B cell (primary cell): Measurements from ENCODE around the gene CKS2. TPM values are rescaled to one million over a fixed set of nuclear protein-coding genes. Genes with fewer than 3 reads are reported as not detected.
"Not testable (repeated sequence)": the region's sequence is repeated elsewhere in the genome, so short reads cannot be mapped to it uniquely, and the experiment has no call there.

Source experiments
- ATAC-seq: fragments of 200-7000 bp; cut with Tn5 transposase; one replicate; pipeline ENCODE4 v1.10.0; 2021; ENCODE audit warnings: low read depth, mild to moderate bottlenecking, moderate number of reproducible peaks, moderate library complexity
- CTCF ChIA-PET: fragments of 350-600 bp; sonication (Branson Sonifier 250); formaldehyde crosslinking; loops from one replicate; lab custom pipeline; 2021; ENCODE audit warnings: antibody characterized with exemption, inconsistent platforms; lab: Charles Lee
- POLR2A ChIA-PET: fragments of 350-600 bp; sonication (Branson Sonifier 250); formaldehyde crosslinking; loops from one replicate; lab custom pipeline; 2021; ENCODE audit warnings: antibody characterized with exemption; lab: Charles Lee
- DNase-seq: peaks from one replicate; pipeline ENCODE4 v3.0.0; 2013
- H2AFZ ChIP-seq: 2 replicates; pipeline ENCODE4 v1.6.1; 2012; ENCODE audit warnings: mild to moderate bottlenecking, low read depth, low read length; ENCODE audit not compliant: insufficient read depth, poor library complexity, severe bottlenecking
- H3K27ac ChIP-seq, 2 donors: 1 replicate in 1 of 2; 2 replicates in 1 of 2; pipeline ENCODE4 v1.5.1; 2012 to 2013; ENCODE audit warnings: low read length in 2 of 2, mild to moderate bottlenecking in 2 of 2, moderate library complexity in 1 of 2
- H3K27me3 ChIP-seq, 4 experiments: fragments of 200-600 bp in 1 of 4; sonication (generic) in 1 of 4; replicated peaks in 1 of 4; 1 replicate in 2 of 4; 2 replicates in 2 of 4; pipeline versions ENCODE4 v1.6.1 to v1.7.0; 2013 to 2016; ENCODE audit warnings: low read length in 3 of 4, mild to moderate bottlenecking in 2 of 4, mixed read lengths in 1 of 4, moderate library complexity in 1 of 4; ENCODE audit not compliant: insufficient read depth in 4 of 4, control insufficient read depth in 3 of 4; ENCODE audit errors: control extremely low read depth in 1 of 4
- H3K36me3 ChIP-seq, 2 experiments: replicated peaks in 1 of 2; 1 replicate in 1 of 2; 2 replicates in 1 of 2; pipeline versions ENCODE4 v1.6.1 to v1.7.1; 2013; ENCODE audit warnings: low read length in 1 of 2; ENCODE audit not compliant: insufficient read depth in 2 of 2, control insufficient read depth in 1 of 2; ENCODE audit errors: control extremely low read depth in 1 of 2, extremely low read depth in 1 of 2
- H3K4me1 ChIP-seq, 2 donors: fragments of 200-600 bp in 1 of 2; sonication (generic) in 1 of 2; 1 replicate in 1 of 2; 2 replicates in 1 of 2; pipeline versions ENCODE4 v1.5.1 to v1.6.1; 2013 to 2017; ENCODE audit warnings: low read length in 2 of 2; ENCODE audit not compliant: control insufficient read depth in 2 of 2, insufficient read depth in 2 of 2
- H3K4me2 ChIP-seq: replicated peaks from 2 replicates; pipeline ENCODE3; 2012; ENCODE audit warnings: mild to moderate bottlenecking, low read depth, low read length; ENCODE audit not compliant: poor library complexity, severe bottlenecking
- H3K4me3 ChIP-seq, 5 experiments: fragments of 200-600 bp in 1 of 5; sonication (generic) in 1 of 5; 1 replicate in 3 of 5; 2 replicates in 2 of 5; pipeline versions ENCODE4 v1.5.1 to v1.7.0; 2011 to 2016; ENCODE audit warnings: low read length in 4 of 5, mild to moderate bottlenecking in 4 of 5, low read depth in 2 of 5, control low read depth in 1 of 5, moderate library complexity in 1 of 5; ENCODE audit not compliant: insufficient read depth in 1 of 5; ENCODE audit errors: control extremely low read depth in 1 of 5, extremely low read depth in 1 of 5
- H3K79me2 ChIP-seq: fragments of 200-600 bp; sonication (generic); one replicate; pipeline ENCODE4 v1.6.0; 2016; ENCODE audit warnings: low read length; ENCODE audit not compliant: control insufficient read depth, insufficient read depth
- H3K9ac ChIP-seq: fragments of 200-600 bp; sonication (generic); 2 replicates; pipeline ENCODE4 v1.6.1; 2017; ENCODE audit warnings: mild to moderate bottlenecking, low read length, moderate library complexity
- H3K9me3 ChIP-seq, 3 donors: one replicate each; pipeline versions ENCODE4 v1.6.1 to v1.7.1; 2013; ENCODE audit warnings: low read length in 2 of 3; ENCODE audit not compliant: control insufficient read depth in 2 of 3, insufficient read depth in 1 of 3; ENCODE audit errors: control extremely low read depth in 1 of 3
- H4K20me1 ChIP-seq: 2 replicates; pipeline ENCODE4 v1.6.0; 2012; ENCODE audit warnings: mild to moderate bottlenecking, low read length; ENCODE audit not compliant: insufficient read depth, control insufficient read depth, poor library complexity, severe bottlenecking
- H3K27ac Mint-ChIP-seq: one replicate; pipeline ENCODE4 v1.8.0; 2021; ENCODE audit warnings: mixed read lengths
- H3K27me3 Mint-ChIP-seq: one replicate; pipeline ENCODE4 v1.8.0; 2021; ENCODE audit warnings: mixed read lengths
- H3K4me1 Mint-ChIP-seq: one replicate; pipeline ENCODE4 v1.8.0; 2021; ENCODE audit warnings: mixed read lengths
- H3K4me3 Mint-ChIP-seq: one replicate; pipeline ENCODE4 v1.8.0; 2021; ENCODE audit warnings: mixed read lengths
- H3K9me3 Mint-ChIP-seq: one replicate; pipeline ENCODE4 v1.8.0; 2022; ENCODE audit warnings: mixed read lengths; ENCODE audit not compliant: insufficient read depth
- CTCF ChIP-seq: fragments of 200-600 bp; IDR thresholded peaks from one replicate; pipeline ENCODE4 v1.8.0; 2022; ENCODE audit warnings: antibody characterized with exemption, mild to moderate bottlenecking
- EZH2 ChIP-seq: IDR thresholded peaks from 2 replicates; pipeline ENCODE4 v1.6.1; 2012; ENCODE audit warnings: borderline replicate concordance, low read depth, mild to moderate bottlenecking, moderate library complexity, low read length; ENCODE audit not compliant: insufficient read depth, poor library complexity, severe bottlenecking
- WGBS: methylation state at CpG from one replicate; pipeline ENCODE4 v1.1.5; 2013; ENCODE audit warnings: missing lambda C conversion rate; ENCODE audit not compliant: insufficient coverage; 5-methylcytosine and 5-hydroxymethylcytosine counted together
- intact Hi-C: fragments of 100-400 bp; cut with micrococcal nuclease; formaldehyde crosslinking; loops from one replicate; pipeline ENCODE4 v1.10.0; 2022
- polyA plus RNA-seq: library from polyadenylated mRNA; depleted of rRNA; stranded (reverse); fragments of >200 nt; gene quantifications from 2 replicates; pipeline ENCODE4 v1.2.3, GENCODE V29; 2012
- total RNA-seq, 2 donors: library from RNA; stranded (reverse); fragments of 120-200 nt in 1 of 2; gene quantifications; 1 replicate in 1 of 2; 2 replicates in 1 of 2; pipeline versions ENCODE4 v1.2.3 to v1.2.4, GENCODE V29; 2013 to 2022

Gene CKS2
- total and polyA plus RNA-seq, 2 donors (not counting 1 experiment from before 2014, with no cell fraction given), result 11.5 to 64.4 TPM

GRCh38 chr9:89295400-89295799, 15.6 kb upstream of the CKS2 start:
- TF ChIP-seq EZH2, result no peak
- no peak for TF ChIP-seq CTCF
- POLR2A ChIA-PET, result no interaction called here
- CTCF ChIA-PET, result no interaction called here
- Histone ChIP-seq H3K79me2 (no peaks in the 10 kb centered on the region), H2AFZ (no peak overlapping the region), H3K9ac (no peak overlapping the region), H3K27ac (no peak overlapping the region), H3K4me3 (no peak overlapping the region), H4K20me1 (no peaks in the 10 kb centered on the region), H3K4me1 (no peaks in the 10 kb centered on the region), H3K27me3 (no peaks in the 10 kb centered on the region), H3K9me3 (peaks cover 0 to 5% (median 3%) of the 10 kb centered on the region in 3 donors), H3K4me2 (no peak overlapping the region), H3K36me3 (no peaks in the 10 kb centered on the region)
- intact Hi-C loops, result no loop called here
- Mint-ChIP-seq H3K4me1 (no peaks in the 10 kb centered on the region), H3K27ac (no peak overlapping the region), H3K9me3 (no peaks in the 10 kb centered on the region), H3K4me3 (no peak overlapping the region), H3K27me3 (peaks cover 4% of the 10 kb centered on the region)
- DNase-seq (no peak), ATAC-seq (no peak)
- 89% methylated on average over 1 of the region's 5 CpGs for WGBS

- H3K9ac ChIP-seq, H3K79me2 ChIP-seq, H3K4me3 ChIP-seq, H3K4me2 ChIP-seq, H3K9me3 ChIP-seq, H3K27ac Mint-ChIP-seq, intact Hi-C loops, H3K36me3 ChIP-seq, H3K27me3 ChIP-seq, H2AFZ ChIP-seq, H3K4me3 Mint-ChIP-seq, H3K27me3 Mint-ChIP-seq, POLR2A ChIA-PET, ATAC-seq, H3K9me3 Mint-ChIP-seq, H4K20me1 ChIP-seq, CTCF ChIA-PET, H3K27ac ChIP-seq, DNase-seq: not testable (repeated sequence)
- H3K4me1 ChIP-seq, result peaks cover 0 to 12% of the 10 kb centered on the region in 2 donors
- H3K4me1 Mint-ChIP-seq, result peaks cover 17% of the 10 kb centered on the region
- 100% methylated on average over 1 of the region's 2 CpGs for WGBS
Measured at GRCh38 chr9:89301996-89302395, 9.0 kb upstream of the CKS2 start.
